Measurements from ENCODE around the gene MAML3. TPM values are rescaled to one million over a fixed set of nuclear protein-coding genes. Genes with fewer than 3 reads are reported as not detected.

Gene MAML3
- total RNA-seq, 1 donor from 2014 or later: 8.0 TPM

GRCh38 chr4:139892973-139893736 is 260.8 kb downstream of the MAML3 start:
- Mint-ChIP-seq H3K9me3 (ENCODE audit: unreplicated experiment) (no peaks in the 10 kb centered on the region), H3K4me3 (ENCODE audit: unreplicated experiment) (no peak overlapping the region), H3K27me3 (ENCODE audit: unreplicated experiment) (no peaks in the 10 kb centered on the region), H3K4me1 (ENCODE audit: unreplicated experiment) (peaks cover 10% of the 10 kb centered on the region), H3K36me3 (ENCODE audit: unreplicated experiment) (peaks cover 6% of the 10 kb centered on the region), H3K27ac (ENCODE audit: unreplicated experiment) (no peak overlapping the region)
- no peak for TF ChIP-seq CTCF (IDR thresholded peaks at IDR 0.05)
- no peak for DNase-seq (ENCODE audit: extremely low spot score, unreplicated experiment)

DNA sequence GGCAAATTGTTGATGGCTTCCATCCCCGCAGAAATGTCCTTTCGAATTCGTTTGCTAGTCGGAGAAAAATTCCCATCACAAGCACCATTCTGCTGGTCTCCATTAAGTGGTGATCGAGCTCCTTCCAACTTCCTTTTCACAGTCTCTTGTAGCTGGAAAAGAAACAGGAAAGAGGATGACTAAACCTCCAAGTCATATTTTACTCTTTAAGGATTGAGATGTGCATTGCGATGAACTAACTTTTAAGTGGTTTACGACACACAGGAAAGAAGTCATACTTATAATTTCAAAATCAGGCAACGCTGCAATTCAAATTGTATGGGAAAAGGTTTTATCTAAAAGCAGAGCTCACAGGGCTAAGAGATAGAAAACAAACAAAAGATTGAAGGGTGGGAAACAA is 263.2 kb downstream of the MAML3 start:
- Mint-ChIP-seq H3K27me3 (ENCODE audit: unreplicated experiment) (no peaks in the 10 kb centered on the region), H3K4me3 (ENCODE audit: unreplicated experiment) (no peak overlapping the region)
- DNase-seq (ENCODE audit: extremely low spot score, unreplicated experiment): no peak

GRCh38 chr4:139889901-139890300 is 264.1 kb downstream of the MAML3 start:
- Mint-ChIP-seq H3K9me3 (ENCODE audit: unreplicated experiment) (no peaks in the 10 kb centered on the region), H3K27ac (ENCODE audit: unreplicated experiment) (no peak overlapping the region), H3K36me3 (ENCODE audit: unreplicated experiment) (peaks cover 6% of the 10 kb centered on the region), H3K27me3 (ENCODE audit: unreplicated experiment) (no peaks in the 10 kb centered on the region), H3K4me1 (ENCODE audit: unreplicated experiment) (peaks cover 30% of the 10 kb centered on the region), H3K4me3 (ENCODE audit: unreplicated experiment) (no peak overlapping the region)
- TF ChIP-seq CTCF (IDR thresholded peaks at IDR 0.05): no peak
- no peak for DNase-seq (ENCODE audit: extremely low spot score, unreplicated experiment)

More for the DNA sequence above, 263.2 kb downstream of the MAML3 start:
- H3K27ac Mint-ChIP-seq (ENCODE audit: unreplicated experiment): no peak overlapping the region
- H3K9me3 Mint-ChIP-seq (ENCODE audit: unreplicated experiment): no peaks in the 10 kb centered on the region
- TF ChIP-seq CTCF (IDR thresholded peaks at IDR 0.05): no peak
- peaks cover 30% of the 10 kb centered on the region for H3K4me1 Mint-ChIP-seq (ENCODE audit: unreplicated experiment)
- peaks cover 6% of the 10 kb centered on the region for H3K36me3 Mint-ChIP-seq (ENCODE audit: unreplicated experiment)

- no peak for DNase-seq (ENCODE audit: extremely low spot score, unreplicated experiment)
- no peak for TF ChIP-seq CTCF (IDR thresholded peaks at IDR 0.05)
- Mint-ChIP-seq H3K4me3 (ENCODE audit: unreplicated experiment) (no peak overlapping the region), H3K27me3 (ENCODE audit: unreplicated experiment) (no peaks in the 10 kb centered on the region), H3K36me3 (ENCODE audit: unreplicated experiment) (peaks cover 6% of the 10 kb centered on the region), H3K4me1 (ENCODE audit: unreplicated experiment) (peaks cover 30% of the 10 kb centered on the region), H3K27ac (ENCODE audit: unreplicated experiment) (no peak overlapping the region), H3K9me3 (ENCODE audit: unreplicated experiment) (no peaks in the 10 kb centered on the region)
Observed at GRCh38 chr4:139889264-139889663, 264.7 kb downstream of the MAML3 start.

GRCh38 chr4:139887962-139888735 is 265.8 kb downstream of the MAML3 start:
- TF ChIP-seq CTCF (IDR thresholded peaks at IDR 0.05): no peak
- Mint-ChIP-seq H3K27ac (ENCODE audit: unreplicated experiment) (no peak overlapping the region), H3K36me3 (ENCODE audit: unreplicated experiment) (peaks cover 6% of the 10 kb centered on the region), H3K4me1 (ENCODE audit: unreplicated experiment) (peaks cover 30% of the 10 kb centered on the region), H3K4me3 (ENCODE audit: unreplicated experiment) (no peak overlapping the region), H3K27me3 (ENCODE audit: unreplicated experiment) (no peaks in the 10 kb centered on the region), H3K9me3 (ENCODE audit: unreplicated experiment) (peaks cover 4% of the 10 kb centered on the region)
- DNase-seq (ENCODE audit: extremely low spot score, unreplicated experiment): no peak
